OCI-M2 (cell line): ENCODE data around the gene ZBTB16.

Experiments
- DNase-seq: peaks from one replicate; lab custom pipeline; 2025; ENCODE audit not compliant: unreplicated experiment; lab: John Stamatoyannopoulos, UW

The ZBTB16 gene

GRCh38 chr11:114276077-114276476, 216.6 kb downstream of the ZBTB16 start:
- DNase-seq: no peak

GRCh38 chr11:114277637-114278341, 218.3 kb downstream of the ZBTB16 start:
- DNase-seq: no peak

DNA sequence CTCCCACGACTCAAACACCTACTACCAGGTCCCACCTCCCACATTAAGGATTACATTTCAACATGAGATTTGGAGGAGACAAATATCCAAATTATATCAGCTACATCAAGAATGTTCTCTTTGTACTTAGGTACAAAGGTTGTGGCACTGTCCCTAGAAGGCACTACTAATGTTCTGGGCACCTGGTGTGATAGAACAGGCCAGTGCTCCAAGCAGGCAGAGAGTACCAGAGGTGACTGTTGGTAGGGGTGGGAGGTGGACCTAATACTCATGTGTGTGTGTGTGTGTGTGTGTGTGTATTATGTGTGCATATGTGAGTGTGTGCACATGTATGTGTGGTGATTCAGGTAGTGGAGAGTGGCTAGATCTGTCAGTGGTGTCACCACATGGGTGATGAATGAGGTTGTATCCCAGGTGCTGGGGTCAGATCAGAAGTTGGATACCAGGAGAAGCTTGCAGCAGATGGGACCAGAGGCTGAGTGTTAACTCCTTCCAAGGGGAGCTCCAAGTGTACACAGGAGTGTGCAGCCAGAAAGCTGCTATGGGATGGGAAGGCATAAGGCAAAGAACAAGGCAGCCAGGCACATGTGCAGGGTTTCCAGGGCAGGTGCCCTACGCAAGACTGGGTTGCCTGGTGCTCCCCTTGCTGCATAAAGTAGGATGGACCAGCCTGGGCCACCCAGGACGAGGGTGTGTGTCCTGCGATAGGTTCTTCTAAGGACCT, 219.0 kb downstream of the ZBTB16 start:
- no peak for DNase-seq

DNA sequence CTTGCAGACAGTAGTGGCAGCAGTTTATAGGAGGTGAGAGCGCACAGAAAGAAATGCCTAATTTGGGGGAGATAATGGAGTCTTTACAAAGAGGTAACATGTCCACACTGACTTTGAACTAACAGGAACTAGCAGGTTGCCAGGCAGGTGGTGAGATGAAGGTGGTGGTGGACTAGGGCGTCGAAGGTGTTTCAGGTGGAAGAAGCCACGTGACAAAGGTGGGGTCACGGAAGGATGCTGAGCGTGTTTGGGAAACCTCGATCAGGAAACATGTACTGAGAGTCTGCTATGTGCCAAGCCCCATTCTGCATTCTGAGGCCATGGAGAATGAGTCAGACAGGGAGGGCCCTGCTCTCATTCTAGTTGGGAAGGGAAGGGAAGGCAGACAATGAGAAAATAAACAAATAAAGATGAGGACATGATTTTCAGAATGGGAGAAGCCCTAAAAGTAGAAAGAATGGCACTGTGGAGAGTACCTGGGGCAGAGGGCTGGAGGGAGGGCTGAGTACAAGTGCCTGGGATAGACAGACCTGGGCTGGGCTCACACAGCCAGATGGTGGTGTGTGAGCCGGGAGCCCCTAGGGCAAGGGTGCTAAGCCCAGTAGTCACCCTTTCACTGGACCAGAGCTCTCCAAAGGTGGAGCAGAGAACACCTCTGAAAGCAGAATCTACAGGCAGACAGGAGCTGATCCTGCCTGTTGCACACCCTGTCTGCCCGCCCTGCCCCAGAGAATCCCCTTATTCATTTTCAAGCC, 220.5 kb downstream of the ZBTB16 start:
- no peak for DNase-seq

DNA sequence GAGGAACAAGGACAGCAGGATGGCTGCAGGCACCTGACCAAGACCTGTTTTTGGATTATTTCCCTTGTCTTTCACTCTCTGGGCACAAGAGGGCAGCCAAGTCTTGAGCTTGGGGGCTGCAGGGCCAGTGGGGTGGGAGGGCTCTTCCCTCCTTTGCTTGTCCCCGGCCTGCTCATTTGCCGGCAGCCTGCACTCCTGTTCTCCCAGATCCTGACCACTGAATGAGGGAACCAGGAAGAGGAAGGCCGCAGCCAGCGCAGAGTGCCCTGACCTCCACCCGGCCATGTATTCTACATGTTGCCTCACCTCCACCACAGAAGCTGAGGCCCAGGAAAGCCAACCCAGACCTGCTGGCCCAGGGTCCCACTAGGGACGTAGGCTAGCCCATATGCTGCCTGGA, 221.2 kb downstream of the ZBTB16 start:
- no peak for DNase-seq

DNA sequence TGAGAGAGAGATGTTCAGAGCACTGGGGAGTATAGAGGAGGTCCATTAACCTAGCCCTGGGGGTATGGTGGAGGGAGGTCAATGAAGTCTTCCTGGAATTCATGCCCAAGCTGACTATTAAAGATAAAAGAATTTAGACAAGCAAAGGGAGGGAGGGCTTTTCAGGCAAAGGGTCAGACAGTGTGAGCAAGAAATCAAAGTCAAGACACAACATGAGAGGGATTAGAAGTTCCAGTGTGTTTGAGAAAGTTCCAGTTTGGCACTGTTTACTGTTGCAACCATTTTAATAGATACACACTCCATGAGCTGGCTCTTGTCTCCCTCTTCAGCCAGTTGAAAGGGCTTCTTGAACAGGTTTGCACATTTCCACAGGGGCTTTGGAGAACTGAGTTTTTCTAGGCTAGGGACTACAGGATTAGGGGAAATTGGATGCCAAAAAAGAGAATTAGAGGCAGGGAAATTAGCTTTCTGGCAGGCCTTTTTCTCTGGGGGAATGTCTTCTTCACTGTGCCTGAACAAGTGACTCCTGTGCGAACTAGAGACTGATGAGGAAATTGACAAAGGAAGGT, 222.0 kb downstream of the ZBTB16 start:
- no peak for DNase-seq

- DNase-seq: no peak
Measured at GRCh38 chr11:114282488-114282887, 223.0 kb downstream of the ZBTB16 start.

DNA sequence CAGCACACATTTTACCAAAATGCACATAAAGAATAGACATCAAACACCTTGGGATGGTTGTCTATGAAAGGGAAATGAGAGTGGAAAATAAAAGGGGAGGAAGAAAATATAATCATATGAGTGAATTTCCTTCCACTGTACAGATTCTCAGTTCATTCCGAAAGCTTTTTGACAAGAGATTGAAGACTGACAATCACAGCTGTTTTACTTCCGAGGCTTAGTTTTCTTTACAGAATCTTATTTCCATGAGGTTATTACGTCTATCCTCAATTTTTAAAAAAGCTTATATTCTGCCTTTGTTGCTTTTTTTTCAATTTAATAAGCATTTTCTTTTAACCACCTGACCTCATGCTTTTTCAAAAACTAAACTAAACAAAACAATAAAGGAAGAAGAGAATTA, 223.9 kb downstream of the ZBTB16 start:
- DNase-seq: no peak

DNA sequence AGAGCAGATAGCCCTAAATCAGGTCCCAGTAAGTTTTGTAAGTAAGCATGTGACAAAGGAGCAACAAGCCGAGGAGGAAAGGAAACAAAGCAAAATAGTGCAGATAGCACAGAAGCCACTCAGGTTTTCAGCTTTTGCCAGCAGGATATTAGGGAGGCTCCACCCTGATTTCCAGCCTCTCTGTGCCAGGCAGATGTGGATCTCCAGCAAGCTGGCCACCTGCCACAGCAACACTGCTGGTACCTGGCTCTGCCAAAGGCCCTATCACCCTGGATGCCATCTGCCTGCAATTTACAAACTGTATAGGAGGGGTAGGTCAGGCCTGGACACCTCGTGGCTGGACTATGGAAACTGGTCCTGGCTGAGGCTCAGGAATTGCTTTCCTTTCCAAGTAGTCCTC, 224.5 kb downstream of the ZBTB16 start:
- DNase-seq: no peak

DNA sequence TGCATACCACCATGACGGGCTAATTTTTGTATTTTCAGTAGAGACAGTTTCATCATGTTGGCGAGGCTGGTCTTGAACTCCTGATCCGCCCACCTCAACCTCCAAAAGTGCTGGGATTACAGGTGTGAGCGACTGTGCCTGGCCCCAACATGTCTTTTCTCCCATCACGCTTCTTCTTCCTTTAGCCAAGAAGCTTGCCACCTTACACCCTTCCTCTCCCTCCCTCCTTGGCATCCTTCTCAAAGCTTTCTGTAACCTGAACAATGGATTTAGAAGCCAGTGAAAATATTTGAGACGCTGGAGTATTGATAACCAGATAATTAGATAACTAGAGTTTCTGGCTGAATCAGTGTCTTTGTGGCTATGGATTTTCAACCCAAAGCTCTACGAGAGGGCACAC, 225.4 kb downstream of the ZBTB16 start:
- DNase-seq: no peak

- no peak for DNase-seq
Measured at GRCh38 chr11:114285599-114285998, 226.1 kb downstream of the ZBTB16 start.

DNA sequence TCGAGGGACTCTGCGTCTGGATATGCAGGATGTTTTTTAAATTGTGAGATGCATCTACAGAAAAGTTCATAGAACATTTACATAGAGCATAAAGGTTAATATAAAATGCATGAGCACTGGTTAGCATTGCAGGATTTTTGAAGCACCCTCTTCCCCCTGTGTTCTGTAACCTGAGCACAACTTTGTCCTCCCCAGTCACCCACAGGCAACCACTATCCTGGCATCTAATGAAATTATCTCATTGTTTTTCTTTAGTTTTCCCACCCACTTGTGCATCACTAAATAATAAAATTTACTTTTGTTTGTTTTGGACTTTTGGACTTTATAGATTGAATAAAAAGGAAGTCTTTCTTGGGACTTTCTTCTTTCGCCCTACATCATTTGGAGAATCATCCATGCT, 226.7 kb downstream of the ZBTB16 start:
- no peak for DNase-seq

- no peak for DNase-seq
Measured at GRCh38 chr11:114287154-114287553, 227.6 kb downstream of the ZBTB16 start.

DNA sequence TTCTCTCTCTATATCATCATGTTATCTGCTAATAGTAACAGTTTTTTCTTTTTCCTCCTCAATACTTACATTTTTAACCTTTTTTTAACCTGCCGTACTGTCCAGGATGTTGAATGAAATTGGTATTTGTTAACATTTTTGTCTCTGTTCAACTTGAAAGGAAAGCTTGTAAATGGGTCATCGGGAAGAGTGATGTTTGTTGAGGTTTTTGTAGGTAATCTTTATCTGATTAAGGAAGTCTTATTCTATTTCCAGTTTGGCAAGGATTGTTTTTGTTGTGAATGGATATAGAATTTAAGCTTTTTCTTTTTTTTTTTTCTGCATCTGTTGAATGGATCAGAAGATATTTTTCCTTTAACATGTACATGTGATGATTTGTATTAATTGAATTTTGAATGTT, 228.6 kb downstream of the ZBTB16 start:
- no peak for DNase-seq

DNA sequence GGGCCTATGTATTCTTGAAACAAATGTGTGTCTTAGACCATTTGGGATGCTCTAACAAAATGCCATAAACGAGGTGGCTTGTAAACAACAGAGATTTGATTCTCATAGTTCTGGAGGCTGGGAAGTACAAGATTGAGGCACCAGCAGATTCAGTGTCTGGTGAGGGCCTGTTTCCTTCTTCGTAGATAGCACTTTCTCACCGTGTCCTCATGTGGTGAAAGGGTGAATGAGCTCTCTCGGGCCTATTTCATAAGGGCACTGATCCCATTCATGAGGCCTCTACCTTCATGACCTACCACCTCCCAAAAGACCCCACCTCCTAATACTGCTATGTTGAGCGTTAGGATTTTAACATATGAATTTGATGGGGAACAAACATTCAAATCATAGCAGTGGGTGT, 230.3 kb downstream of the ZBTB16 start:
- no peak for DNase-seq

DNA sequence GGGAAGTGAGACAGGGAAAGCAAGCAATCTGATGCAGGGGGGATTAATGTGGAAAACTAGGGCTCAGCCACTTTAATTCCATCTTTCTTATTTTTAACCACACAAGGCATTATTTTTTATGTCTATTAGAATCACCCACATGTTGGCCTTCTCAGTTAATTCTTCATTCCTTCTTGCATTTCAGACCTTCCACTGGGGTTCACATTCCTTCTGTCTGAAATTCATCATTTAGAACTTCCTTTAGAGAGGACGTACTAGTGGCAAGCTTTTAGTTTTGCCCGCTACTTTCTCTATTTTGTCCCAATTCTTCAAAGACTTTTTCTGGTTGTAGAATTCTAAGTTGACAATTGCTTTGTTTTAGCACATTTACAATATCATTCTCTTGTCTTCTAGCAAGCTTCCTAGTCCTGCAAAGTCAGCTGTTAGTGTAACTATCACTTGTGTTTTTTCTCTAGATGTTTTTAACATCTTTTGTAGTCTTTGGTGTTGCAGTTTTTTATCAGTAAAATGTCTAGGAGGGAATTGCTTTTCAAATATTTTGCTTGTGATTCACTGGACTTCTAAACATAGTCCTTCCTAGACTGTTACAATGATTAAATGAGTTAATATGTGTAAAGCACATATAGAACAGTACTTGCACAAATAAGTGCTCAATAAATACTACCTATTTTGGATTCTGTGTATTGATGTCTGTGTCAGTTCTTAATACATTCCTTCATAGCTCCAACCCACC, 231.2 kb downstream of the ZBTB16 start:
- DNase-seq: no peak

DNA sequence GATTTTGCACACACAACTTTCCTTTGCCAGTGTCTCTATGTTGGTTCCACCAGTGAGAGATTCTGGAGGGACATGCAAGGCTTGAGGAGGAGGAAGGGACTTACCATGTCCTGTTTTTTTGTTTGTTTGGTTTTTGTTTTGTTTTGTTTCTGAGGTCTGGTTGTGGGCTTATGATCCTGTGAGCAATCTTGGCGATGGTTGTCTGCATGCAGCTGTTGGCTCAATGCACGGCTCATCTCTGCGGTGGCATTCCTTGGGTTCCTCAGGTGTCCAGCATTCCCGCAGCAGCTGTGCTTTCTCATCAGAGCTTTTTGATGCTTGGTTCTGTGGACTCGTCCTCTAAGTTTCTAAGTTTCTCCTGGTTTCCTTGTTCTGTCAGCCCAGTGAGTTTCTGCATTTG, 231.9 kb downstream of the ZBTB16 start:
- no peak for DNase-seq

DNA sequence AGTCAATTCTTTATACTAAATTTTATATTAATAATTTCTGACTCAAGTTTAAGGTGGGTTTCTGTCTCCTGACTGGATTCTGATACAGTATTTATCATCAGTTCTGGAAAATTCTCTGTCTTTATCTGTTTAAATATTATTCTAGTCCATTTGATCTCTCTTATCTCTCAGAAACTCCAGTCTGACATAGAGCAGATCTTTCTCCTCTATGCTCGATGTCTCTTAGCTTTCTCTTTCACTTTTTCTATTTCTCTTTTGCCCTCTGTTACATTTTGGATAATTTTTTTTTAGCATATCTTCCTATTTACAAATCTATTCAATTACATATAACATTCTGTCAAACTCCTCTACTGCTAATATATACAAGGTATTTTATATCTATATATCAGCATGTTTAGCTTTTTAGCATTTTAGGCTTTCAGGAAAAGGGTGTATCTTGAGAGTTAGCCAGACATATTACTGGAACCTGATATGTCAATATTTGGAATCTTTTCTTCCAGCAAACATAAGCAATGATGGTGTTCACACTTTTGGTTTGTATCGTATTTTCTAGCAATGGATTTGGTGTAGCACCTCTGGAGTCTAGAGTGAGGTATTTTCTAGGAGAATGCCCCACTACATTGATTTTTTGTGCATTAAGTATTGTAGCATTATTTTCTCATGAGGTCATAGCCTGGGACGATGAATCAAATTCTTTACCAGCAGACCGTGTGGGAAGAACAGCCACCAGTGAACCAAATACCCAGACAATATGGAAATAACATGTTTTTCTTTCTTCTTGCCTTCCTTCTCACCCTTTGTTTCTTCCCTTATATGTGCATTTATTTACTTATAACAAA, 232.6 kb downstream of the ZBTB16 start:
- no peak for DNase-seq

DNA sequence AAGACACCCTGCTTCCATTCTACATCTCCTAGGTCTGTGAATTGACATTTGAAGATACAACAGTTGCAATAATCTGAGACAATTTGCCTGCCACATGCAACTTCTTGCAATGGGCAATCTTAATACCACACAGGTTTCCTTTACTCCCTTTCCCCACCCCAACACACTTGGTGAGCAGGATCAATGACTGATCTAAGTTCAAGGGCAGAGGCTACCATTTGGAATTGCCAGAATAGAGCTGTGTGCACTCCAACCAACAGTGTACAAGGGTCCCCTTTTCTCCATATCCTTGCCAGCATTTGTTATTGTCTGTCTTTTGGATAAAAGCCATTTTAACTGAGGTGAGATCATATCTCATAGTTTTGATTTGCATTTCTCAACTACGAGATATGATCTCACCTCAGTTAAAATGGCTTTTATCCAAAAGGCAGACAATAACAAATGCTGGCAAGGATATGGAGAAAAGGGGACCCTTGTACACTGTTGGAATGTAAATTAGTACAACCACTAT, 233.7 kb downstream of the ZBTB16 start:
- DNase-seq: no peak
